DMS153 (cell line): ENCODE measurements around the gene UPF1.
"Not testable (repeated sequence)": the region's sequence is repeated elsewhere in the genome, so short reads cannot be mapped to it uniquely, and the experiment has no call there.

Experiments used
- DNase-seq: peaks from one replicate; lab custom pipeline; 2025; lab: John Stamatoyannopoulos, UW

UPF1 gene

DNA sequence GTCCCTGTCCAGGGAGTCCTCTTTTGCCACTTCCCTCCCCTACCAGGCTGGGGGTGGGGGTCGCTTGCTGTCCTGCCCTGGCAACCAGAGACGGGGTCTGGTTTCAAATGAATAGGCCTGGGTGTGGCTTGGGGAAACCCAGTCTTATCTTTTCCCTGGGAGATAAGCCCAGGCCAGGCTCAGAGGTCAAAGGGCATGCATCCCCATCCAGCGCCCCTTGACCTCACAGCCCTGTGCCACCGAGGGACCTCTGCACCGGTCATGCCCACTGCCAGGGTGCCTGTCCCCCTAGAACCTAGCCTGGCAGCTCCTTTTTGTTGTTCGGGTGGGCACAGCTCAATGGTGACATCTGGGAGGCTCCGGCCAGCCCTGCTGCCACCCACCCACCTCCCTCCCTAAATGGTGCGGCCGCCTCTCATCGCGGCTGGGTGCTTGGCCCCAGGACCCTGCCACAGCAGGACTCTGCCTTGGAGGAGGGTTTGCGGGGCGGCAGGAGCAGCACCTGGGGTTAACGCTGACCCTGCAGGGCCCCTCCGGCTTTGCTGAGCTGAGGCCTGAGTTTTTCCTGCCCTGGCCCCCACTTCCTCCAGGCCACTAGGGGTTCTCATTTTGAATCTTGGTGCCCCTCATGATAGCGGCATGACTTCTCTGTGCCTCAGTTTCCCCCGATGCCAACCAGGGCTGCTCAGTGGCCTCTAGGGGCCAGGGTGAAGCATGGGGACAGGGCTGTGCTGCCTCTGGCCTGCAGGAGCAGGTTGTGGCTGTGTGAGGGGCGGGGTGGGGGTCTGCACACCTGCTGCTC lies 67.0 kb downstream of the UPF1 start:
- no peak for DNase-seq

DNA sequence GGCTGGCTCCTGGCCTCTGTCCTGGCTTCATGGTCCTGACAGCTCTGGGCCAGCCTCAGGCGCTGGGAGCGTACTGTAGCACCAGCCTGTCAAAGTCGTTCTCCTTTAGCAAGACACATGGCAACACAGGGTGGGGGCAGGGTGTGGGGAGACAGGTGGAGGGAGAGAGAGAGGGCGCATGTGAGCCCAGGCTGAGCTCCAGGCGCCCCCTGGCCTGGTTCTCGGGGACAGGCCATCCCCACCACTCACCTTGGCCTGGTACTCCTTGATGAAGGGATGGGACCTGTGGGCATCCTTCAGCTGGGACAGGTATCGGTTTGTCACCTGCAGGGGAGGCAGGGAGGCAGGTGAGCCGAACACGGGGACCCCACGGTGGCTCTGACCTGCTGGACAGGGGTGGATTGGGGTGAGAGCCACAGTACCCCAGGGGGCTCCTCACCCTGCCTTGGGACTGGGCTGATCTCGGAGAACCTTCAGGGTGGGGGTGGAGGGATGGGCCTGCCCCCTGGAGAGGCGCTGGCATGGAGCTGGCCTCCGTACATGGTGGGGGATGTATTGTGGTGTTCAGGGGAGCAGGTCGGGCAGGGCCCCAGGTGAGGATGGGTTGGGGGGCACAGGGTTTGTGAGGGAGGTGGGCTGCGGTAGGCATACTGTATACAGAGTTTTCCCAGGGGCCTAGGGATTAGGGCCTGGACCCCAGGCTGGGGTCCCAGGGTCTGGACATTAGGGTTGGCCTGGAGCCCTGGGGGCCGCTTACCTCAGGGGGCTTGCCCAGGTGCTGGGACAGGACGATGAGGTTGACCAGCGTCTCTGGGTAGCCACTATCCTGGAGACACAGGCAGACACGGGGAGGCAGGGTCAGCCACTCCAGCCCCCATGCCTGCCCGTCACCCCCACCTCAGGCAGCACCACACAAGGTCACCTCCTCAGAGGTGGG lies 68.1 kb downstream of the UPF1 start:
- no peak for DNase-seq

DNA sequence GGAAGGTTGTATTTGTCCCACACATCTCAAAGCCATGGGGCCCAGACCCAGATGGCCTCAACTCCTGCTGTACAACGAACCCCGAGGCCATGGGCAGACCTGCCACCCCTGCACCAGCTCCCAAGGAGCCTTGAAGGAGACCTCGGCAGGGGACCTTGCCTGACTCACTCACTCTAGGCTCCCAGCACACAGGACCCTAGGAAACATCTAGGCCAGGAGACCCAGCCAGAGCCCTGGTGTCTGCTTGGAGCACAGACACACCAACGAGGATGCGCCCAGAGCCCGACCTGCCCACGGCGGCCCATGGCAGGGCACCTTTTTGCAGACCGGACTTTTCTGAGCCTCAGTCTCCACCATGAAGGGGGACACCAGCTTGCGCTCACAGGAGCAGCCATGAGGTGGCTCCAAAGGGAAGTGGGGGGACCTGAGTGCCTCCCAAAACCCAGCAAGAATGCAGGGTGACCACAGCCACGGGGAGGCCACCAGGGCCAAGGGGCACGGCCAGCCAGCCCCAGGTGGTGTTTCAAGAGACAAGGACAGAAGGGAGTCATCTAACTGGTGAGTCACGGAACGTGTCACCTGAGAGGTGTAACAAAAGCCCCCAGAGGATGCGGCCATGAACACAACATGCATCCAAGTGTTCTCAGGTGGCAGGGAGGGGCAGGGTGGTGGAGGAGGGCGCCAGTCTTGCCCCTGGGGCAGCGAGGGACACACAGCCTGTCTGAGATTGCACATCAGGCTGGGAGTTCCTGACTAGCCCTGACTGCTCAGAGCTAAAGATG lies 69.1 kb downstream of the UPF1 start:
- no peak for DNase-seq

DNA sequence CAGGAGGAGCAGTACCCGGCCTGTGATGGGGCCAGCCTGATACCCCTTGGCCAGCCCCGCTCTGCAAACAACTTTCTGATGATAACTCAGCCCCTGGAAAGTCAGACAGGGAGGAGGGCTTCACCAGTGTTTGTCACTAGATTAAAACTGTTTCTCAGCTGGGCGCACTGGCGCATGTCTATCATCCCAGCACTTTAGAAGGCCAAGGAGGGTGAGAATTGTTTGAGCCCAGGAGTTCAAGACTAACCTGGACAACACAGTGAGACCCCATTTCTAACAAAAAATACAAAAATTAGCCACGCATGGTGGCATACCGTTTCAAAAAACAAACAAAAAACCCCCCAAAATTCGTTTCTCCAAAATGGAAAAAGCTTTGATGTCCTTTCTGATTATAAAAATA lies 69.7 kb downstream of the UPF1 start:
- DNase-seq: no peak

DNA sequence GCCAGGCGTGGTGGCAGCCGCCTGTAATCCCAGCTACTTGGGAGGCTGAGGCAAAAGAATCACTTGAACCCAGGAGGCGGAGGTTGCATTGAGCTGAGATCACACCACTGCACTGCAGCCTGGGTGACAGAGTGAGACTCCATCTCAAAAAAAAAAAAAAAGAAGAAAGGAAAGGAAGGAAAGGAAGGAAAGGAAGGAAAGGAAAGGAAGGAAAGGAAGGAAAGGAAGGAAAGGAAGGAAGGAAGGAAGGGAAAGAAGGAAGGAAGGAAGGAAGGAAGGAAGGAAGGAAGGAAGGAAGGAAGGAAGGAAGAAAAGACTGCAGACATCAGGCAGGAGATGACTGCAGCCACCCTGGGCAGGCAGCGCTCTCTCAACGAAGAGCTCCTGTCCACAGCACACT lies 70.8 kb downstream of the UPF1 start:
- DNase-seq: not testable (repeated sequence)

DNA sequence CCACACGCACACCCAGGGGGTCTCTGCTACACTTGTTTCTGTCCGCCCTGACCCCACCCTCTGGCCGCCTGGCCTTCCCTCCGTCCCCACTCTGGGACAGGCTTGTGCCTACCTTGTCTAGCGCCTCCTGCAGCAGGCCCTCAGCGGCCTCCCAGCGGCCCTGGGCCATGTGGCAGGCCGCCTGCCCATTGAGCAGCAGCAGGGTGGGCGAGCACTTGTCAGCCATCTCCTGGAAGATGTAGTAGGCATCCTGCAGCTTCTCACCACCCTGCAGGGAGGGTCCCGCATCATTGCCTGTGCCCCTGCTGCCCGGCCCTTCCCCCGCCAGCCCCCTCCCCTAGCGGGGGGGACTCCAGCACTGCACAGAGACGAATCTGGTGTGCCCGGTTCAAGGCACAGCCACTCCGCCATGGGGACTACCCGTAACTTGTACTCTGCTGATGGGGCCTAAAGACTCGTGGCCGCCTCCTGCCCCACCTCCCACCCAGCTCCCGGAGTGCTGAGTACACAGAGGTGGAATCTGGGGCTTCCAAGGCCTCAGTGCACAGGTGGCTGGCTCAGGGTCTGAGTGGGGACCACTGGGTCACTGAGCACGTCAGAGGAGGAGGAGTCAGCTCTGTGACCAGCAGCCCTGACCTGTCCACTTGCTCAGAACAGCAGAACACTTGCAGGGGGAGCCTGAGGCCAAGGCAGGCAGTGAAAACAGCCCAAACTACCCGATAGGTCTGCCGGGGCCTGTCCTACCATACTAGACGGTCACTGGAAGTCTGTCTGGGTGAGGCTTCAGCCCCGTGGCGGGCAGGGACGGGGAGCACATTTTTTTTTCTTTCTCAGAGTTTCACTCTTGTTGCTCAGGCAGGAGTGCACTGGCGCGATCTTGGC lies 71.6 kb downstream of the UPF1 start:
- DNase-seq: no peak

DNA sequence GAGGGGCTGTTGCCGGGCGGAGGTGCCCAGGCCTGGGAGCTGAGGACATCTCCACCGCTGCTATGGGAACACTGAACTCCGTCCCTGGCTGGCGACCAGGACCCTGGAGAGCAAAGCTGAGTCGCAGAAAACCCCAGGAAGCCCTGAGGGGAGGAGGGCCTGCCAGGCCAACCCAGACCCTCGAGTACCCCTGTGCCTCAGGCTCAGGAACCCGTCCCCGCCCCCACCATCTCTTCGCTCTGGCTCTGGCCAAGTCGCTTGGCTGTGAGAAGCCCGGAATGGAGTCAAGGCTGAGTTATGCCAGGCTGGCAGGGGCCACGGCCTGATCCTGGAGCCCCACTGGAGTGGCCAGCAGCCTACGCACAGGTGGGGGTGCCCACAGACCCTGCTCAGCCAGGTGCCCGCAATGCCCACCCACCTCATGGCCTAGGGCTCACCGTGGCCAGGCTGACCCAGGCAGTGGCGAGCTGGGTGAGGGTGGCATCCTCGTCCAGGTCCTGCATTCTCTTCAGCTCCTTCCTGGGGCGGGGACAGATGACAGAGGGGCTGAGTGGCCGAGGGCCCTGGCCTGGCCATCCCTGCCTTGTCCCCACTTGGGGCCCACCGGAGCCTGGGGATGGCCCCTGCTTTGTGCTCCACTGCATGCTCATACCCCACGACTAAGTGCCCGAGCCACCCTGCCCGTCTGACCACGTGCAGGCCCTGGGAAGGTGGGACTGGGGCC lies 72.7 kb downstream of the UPF1 start:
- no peak for DNase-seq

DNA sequence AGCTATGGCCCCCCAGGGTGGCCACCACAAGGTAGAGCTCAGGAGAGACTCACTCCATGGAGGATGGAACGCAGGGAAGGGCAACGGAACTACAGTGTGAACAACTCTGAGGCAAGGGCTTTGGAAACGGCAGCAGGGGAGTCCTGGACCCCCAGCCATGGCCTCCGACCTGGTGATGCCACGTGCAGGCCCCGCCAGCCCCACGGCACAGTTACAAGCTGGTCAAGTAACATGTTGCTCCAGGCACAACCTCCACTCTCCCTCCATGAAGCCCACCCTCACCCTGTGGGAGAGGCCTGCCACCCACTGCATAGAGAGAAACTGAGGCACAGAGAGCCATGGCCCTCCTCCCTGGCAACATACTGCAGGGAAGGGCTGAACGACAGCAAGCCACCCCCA lies 73.3 kb downstream of the UPF1 start:
- no peak for DNase-seq

DNA sequence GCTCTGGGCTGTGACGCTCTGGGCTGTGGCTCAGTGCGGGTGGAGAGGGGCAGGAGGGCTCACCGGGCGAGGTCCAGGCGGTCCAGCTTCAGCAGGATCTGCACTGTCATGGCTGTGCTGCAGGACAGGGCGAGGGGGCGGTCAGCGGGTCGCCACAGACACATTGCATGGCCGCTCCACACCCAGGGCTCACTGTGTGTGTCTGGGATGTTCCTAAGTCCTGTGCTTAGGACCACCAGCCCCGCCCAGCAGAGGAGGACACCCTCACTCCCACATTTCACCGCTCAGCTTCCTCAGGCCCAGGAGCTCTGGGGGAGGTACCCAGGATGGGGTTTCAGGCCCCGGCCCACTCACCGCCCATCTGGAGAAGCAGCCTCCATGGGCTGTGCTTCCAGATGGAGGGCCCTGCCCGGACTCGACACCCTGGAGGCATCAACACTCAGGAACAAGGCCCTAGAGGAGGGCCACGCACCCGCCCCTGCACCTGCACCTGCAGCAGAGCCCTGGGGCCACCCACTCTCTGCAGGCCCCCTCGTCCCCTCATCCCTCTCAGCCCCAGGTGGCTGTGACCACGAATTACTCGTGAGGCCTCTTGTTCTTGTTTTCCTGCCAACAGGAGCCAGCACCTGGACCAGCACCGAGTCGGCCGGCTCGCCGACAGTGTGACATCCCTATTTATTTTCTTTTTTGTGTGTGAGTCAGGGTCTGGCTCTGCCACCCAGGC lies 73.9 kb downstream of the UPF1 start:
- DNase-seq: no peak

DNA sequence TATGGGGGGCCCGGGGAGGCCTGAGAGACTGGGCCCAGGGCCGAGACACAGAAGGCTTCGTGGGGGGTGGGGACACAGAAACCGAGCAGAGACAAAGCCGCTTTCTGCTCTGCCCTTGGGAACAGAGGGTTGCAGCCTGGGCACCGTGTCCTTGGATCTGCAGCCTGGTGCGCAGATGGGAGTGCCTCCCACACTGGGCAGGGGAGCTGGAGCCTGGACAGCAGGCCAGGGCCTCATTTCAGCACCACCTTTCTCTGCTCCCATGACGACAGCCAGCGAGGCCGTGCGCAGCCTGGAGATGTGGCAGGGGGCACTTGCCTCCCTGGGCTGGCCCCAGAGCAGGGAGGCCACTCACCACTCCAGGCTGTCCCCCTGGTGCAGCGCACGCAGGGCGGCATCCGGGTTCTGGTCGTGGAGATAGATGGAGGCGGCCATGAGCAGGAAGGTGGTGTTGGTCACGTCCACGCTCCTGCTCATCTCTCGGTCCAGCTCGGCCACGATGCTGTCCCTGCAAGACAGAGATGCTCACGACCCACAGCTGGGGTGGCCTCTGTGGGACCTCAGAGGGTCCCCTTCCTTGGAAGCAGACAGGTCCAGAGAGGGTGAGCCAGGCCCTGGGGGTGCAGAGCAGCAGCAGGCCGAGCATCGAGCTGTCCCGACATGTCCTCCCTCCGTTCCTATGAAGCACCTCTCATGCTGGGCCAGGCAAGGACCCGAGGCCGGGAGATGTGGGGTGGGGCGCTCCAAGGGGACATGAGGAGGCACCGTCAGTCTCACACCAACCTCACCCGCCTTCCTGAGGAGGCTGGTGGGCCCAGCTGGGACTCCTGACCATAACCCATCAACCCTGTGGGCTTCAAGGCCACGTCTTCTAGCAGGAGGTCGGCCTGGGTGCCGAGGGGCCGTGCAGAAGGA lies 75.1 kb downstream of the UPF1 start:
- DNase-seq: no peak

DNA sequence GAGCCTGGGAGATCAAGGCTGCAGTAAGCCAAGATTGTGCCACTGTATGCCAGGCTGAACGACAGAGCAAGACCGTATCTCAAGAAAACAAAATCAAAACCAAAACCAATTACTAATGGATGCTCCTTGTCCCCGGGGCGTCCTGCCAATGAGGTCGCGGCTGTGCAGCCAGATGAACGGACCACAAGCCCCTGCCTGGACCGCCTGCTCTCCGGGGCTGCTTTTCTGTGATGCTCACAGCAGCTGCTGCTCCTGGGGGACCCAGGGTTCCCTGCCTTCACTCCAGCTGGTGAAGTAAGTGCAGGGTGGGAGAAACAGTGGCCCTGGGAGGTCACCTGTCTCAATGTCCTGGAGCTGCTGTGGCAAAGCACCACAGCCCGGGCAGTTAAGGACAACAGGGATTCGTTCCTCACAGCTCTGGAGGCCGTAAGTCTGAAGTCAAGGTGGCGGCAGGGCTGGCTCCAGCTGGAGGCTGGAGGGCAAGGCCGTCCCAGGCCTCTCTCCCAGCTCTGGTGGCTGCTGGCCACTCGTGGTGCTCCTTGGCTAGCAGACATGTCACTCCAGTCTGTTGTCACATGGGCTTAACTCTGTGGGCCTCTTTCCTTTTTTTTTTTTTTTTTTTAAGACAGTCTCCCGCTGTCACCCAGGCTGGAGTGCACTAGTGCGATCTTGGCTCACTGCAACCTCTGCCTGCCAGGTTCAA lies 77.3 kb downstream of the UPF1 start:
- no peak for DNase-seq

DNA sequence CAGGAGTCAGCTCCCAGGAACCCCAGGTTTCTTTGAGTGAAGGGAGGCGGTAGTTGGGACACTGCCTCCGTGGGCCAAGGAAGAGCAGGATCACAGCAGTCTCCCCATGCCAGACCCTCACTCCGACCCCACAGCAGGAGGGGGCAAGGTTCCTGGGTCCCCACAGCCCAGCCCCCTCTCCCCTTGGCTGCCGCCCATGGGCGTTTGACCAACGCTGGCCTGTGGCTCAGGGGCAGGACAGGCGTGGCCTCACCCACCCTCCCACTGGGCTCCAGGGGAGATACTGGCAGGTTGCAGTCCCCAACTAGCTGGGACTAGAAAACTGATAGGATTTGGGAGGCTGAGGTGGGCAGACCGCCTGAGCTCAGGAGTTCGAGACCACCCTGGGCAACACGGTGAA lies 78.3 kb downstream of the UPF1 start:
- no peak for DNase-seq

DNA sequence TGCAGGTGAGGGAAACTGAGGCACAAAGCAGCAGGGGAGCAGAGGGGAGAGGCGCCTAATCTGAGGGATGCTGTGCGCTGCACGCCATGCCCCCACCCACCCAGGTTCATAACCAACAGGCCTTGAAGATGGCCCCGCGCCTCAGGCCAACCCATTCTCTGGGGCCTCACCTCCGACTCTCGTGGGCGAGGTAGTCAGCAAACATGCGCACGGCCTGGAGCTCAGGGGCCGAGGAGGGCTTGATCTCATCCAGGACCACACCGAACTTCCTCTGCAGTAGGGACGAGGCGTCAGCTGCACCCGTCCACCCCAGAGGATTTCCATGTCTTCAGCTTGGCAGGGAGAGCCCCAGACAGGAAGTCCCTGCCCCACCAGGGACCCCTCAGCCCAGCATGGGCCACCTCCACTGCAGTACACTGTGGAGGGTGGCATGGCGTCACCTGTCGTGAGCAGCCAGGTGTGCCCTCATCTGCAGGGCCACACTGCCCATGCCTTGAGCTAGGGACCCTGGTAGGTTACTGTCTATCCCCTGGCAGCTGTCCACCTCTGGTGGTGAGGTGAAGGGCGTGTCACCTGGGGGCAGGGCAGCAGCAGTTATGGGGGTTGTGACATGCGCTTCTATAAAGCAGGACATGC lies 79.2 kb downstream of the UPF1 start:
- DNase-seq: no peak

DNA sequence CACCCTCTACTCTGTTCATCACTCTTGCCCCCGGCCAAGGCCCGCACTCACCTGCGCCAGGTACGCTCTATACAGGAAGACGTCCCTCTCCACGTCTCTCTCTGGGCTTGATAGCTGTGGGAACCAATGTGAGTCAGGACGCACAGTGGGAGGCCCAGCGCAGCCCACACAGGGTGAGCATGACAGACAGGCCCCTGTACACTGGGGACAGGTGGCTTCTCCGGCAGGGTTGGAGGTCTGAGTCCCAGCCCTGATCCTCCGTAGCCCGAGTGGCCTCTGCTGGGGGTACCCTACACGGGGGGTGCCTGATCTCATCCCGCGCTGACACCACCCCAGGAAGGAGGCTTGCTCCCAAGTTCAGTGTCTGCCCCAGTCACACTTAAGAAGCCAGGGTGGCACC lies 81.2 kb downstream of the UPF1 start:
- no peak for DNase-seq

DNA sequence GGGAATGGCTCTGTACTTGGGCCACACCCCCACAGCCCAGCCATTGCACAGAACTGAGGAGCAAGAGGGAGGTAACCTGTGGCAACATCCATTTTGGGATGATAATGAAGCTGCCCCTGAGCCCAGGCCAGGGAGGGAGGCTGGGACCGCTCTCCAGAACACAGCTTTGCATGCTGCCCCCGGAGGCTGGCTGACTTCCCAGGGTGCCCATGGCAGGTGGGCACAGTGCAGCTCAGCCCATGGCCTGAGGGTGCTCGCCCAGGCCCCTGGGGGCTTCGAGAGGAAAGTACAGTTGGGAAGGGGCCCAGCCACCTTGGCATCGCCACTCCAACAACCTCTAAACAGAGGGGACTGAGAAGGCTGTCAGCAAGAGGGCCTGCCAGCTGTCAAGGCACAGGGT lies 81.7 kb downstream of the UPF1 start:
- DNase-seq: no peak

DNA sequence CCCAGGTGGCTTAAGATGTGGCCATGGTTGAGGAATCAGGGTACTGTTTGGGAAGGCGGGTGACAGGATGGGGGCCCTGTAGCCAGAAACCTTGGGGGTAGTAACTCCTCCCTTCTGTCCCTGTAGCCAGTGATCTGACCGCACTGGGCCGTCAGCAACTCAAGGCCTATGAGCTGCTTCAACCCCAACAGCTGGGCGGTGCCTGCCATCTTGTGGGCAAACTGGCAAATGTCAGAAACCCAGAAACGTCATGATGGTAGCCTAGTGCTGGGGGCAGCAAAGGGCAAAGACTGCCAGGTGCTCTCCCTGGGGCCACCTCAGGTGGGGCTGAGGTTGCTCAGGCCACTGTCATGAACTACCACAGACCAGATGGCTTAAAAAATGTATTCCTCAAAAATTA lies 83.9 kb downstream of the UPF1 start:
- no peak for DNase-seq

DNA sequence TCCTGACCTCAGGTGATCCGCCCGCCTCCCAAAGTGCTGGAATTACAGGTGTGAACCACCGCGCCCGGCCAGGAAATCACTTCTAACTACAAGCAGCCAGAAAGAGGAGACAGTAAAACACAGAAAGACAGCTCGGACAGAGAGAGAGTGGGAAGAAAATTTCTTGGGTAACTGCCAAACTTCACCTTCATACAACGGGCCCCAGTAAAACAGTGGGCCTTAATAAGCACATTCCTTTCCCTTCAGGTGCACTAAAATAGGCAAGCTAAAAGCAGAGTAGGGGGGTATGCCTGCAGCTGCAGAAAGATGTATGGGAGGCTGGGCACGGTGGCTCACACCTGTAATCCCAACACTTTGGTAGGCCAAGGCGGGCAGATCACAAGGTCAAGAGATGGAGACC lies 85.8 kb downstream of the UPF1 start:
- DNase-seq: not testable (repeated sequence)
